Left ventricle myocardium superior (tissue), 1 donor: ENCODE results near the gene PORCN. TPM values are rescaled to one million over a fixed set of nuclear protein-coding genes. Genes with fewer than 3 reads are reported as not detected.

Experiments
- total RNA-seq: library from RNA; stranded (reverse); fragmentation: NEBNext Ultra II Directional; extraction: Animal tissue kit (Norgen Biotek cat#: 25700); gene quantifications from one replicate; pipeline ENCODE4 v1.2.1, GENCODE V29; 2021
- donor health status: DM: no; HTN: yes; CAD: no; lungs with severe emphysema.

The PORCN gene
- total RNA-seq, 1 donor from 2014 or later = 13.2 TPM

Other genes with a start within 250 kb of the PORCN start
- not detected for gene SSX3, start 152.3 kb upstream of the PORCN start, total RNA-seq
- not detected for gene SSX4, start 125.5 kb upstream of the PORCN start, total RNA-seq
- not detected for gene SSX4B, start 97.0 kb upstream of the PORCN start, total RNA-seq
- 0.50 TPM for gene SLC38A5, start 38.7 kb upstream of the PORCN start, total RNA-seq
- gene FTSJ1, start 32.8 kb upstream of the PORCN start, total RNA-seq = 15.1 TPM
- gene EBP, start 12.8 kb downstream of the PORCN start, total RNA-seq = 55.4 TPM
- gene TBC1D25, start 30.7 kb downstream of the PORCN start, total RNA-seq = 15.4 TPM
- gene RBM3, start 65.5 kb downstream of the PORCN start, total RNA-seq = 103 TPM
- 164 TPM for gene WDR13, start 88.5 kb downstream of the PORCN start, total RNA-seq
- gene WAS, start 174.8 kb downstream of the PORCN start, total RNA-seq = 2.6 TPM
- gene SUV39H1, start 187.7 kb downstream of the PORCN start, total RNA-seq = 2.4 TPM